NK-92 (cell line): ENCODE results near the gene PACSIN1.

Experiments used
- DNase-seq: peaks from one replicate; lab custom pipeline; 2025; ENCODE audit not compliant: unreplicated experiment; lab: John Stamatoyannopoulos, UW

Gene PACSIN1

DNA sequence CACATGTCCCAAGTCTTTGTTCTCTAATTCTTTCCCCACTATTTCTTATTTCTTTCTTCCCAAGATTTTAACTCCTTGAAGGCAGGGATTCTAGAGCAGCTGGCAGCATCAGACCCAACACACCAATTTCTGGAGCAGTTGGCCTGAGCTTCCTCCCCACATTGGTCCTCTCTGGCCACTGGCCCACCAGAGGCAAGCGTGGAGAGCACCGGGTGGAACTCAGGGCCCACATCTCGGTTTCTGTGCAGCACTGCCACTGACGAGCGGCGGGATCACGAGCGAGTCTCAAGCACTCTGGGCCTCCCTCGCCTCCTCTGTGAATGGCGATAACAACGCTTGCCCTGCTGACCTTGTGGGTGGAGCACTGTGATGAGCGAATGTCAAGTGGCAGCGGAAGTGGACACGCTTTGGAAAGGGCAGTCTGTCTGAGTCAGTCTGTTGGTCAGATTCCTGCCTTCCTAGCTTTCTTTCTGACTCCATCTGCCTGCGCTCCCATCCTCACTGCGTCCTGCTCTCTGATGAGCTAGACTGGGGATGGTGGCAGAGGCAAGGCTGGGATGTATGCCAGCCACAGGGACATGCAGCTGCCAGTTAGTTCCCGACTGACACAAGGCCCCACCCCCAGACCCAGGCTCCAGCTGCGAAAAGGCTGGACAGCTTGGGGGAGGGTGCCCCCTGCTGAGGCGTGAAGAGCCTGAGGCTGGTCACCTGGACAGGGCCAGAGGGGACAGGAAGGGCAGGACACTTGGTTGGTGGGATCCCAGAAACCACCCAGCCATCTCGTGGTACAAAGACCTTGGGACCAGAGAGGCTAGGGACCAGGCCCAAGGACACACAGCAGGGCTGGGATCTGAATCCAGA, 94.7 kb downstream of the PACSIN1 start:
- no peak for DNase-seq

DNA sequence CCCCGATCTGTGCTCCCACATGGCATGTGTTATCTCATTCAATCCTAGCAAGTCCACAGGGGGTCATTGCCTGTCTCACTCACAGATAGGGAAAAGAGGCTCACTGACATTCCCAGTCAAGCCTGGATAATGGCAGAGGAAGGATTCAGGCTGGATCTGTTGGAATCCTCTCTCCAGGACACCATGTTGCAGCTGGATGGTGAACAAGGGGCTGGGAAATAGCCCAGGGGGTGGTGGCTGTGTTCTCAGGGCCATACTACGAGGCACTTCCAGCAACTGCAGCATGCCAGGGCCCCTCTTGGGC, 95.3 kb downstream of the PACSIN1 start:
- no peak for DNase-seq

DNA sequence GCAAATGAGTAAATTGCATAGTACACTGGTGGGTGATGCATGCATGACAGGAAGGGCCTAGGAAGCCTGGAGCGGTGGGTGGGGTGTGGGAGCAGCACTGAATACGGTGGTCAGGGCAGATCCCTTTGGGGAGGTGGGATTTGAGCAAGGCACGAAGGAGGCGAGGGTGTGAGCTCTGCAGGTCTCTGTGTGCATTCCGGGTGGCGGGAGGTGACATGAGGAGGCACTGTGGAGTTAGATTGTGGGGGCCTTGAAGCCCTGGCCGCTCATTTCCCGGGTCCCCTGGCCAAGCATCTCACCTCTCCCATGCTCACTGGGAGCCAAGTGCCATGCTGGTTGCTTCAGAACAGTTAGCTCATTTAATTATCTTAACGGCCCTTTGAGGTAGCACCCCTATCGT, 96.5 kb downstream of the PACSIN1 start:
- DNase-seq: no peak

DNA sequence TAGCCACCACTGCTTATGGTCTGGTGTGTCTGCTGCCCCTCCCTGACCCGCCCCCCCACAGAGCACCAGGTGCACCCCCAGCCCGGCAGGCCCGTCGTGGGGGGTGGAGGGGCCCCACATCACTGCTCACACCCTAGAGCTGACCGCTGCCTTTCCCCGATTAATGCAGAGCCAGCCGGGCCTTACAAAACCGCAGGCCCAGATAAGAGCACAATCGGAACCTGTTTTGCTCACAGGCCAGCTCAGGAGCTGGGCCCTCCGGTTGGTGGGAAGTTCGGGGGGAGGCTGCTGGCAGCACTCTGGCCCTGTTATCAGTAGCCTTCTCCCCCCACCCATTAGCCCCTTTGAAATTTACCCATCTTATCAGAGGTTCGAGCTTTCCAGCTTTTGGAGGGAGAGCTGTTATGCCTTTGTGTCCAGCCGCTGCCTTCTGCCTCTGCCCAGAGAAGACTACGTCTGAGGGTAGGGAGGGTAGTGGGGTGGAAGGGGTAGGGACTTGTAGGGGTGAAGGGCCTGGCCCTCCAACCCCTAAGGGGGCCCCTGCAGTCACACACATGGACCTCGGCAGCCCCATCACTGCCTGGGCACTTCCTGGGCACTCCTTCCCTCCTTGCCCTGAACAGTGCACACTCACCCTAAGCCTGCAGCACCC, 97.1 kb downstream of the PACSIN1 start:
- DNase-seq: no peak

DNA sequence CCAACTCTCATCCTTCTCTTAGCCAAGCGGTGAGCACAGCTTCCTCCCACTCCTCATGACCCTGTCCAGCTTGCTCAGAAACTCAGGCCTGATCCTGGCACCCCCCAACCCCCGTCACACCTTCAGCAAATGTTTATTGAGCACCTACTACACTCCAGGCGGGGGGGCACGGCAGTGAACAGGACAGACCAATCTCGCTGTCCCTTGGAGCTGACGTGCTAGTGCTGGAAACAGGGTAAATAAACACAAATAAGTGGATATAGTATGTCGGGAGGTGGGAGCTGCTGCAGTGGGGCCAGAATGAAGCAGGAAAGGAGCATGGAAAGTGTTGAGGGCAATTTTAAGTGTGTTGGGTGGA, 97.6 kb downstream of the PACSIN1 start:
- DNase-seq: no peak

DNA sequence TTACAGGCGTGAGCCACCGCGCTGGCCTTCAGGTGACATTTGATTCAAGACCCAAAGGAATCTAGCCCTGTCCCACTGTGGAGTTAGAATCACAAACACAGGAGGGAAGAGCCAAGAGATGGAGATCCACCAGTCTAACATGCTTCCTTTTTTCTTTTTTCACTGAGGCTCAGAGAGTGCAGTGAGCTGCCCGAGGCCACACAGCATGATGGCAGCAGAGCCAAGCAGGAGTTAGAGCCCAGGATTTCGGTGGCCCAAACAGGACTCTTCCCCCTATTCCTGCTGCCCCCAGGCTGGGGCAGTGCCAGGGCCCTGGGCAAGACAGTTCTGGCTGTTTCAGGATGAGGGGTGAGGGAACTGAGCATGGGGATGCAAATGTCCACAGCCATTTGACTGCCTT, 98.3 kb downstream of the PACSIN1 start:
- DNase-seq: no peak

DNA sequence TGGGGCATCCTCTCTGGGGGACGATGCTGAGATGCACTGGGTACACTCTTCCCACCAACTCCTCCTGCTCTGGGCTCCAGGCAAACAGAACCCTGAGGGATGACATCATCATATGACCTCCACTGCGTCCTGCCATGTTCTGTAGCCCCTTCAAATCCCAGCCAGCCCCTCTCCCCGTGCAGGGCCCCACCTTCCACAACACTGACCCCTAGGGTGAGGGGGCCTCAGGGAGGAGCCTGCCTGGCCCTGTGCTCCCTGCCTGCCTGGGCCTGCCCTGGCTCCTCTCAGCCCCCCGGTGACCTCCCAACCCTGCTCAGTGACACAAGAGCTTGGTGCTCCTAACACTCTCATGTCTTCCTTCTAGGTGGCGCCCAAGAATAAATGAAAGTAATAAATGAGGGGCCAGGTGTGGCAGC, 99.9 kb downstream of the PACSIN1 start:
- no peak for DNase-seq

DNA sequence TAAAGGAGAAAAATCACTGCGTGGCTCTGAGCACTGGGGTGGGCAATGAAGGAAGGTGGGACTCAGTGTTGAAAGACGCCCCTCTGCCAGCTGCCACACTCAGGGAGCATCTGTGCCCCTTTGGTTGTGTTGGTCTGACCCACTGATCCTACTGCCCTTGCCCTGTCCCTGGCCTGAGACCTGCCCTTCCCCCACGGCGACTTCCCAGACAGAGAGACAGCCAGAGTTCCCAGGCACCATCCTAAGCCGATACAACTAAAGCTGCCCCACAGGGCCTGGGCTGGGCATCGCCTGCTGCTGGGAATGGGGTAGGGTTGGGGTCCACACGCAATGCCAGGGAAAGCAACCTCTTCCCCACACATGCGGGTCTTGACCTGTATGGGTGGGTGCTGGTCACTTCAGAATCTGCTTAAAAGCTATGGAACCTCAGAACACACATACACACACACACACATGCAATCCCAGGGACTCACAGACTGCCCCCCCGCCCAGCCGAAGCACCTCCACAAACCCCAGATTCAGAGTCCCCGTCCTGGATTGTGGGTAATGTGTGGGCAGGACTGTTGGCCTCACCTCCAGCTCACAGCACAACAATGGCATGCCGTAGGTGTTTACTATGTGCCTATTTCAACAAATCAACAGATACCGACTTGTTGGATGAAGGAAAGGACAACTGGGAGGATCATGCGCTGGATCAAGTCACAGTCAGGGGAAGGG, 101.1 kb downstream of the PACSIN1 start:
- DNase-seq: no peak

DNA sequence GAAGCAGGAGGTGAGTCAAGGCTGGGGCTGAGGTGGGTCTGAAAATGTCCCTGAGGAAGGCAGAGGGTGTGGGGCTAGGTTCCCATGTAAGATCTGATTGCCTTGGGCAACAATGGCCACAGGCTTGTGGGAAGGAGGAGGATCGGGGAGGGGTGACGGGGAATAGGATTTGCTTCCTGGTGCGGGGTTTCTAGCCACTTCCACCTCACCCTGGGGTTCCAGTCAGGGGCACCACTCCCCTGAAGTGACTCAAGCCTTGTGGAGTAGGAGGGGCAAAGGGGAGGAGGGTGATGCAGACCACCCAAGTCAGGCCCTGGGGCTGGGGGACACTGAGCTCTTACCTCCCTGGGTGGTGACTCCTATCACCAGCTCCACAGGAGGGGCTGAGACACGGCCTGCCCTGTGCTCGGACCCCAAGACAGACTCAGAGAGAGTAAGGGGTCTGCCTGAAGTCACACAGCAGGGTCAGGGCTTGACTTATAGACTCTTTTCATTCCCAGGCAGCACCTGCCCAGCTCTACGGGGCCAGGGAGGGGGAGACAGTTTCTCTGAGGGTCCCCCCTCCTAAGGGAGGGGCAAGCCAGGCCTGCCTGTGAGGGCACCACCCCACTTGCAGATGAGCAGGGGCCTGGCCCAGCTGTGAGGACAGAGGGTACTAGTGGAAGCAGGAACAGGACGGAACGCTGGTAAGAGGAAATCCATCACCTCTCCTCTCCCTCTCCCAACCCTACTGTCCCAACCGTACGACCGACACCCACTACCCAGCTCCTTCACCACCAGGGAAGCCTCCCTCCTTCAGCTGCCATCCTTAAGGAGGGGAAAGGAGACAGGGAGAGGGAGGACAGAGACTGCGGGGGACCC, 102.7 kb downstream of the PACSIN1 start:
- no peak for DNase-seq

DNA sequence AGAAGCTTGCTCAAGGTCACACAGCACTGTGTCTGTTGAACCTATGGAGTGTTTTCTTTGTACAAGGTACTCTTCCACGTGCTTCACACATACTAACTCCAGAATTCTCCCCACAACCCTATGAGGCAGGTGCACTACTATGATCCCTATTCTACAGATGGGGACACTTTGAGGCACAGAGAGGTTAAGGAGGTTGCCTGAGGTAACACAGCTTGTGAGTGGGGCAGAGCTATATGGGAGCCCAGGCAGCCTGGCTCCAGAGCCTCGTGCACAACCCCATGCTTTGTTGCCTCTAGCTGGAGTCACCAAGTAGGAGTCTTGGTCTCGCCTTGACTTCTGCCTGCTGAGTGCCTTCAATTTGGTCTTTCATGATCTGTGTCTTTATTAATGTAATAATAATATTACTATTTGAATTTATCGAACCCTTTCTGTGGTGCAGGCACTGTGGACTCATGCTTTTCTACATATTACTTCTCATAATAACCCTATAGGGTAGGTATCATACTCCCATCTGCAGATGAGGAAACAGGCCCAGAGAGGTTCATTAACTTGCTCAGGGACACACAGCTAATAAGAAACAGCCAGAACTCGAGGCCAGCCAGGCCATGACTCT, 103.6 kb downstream of the PACSIN1 start:
- DNase-seq: no peak

DNA sequence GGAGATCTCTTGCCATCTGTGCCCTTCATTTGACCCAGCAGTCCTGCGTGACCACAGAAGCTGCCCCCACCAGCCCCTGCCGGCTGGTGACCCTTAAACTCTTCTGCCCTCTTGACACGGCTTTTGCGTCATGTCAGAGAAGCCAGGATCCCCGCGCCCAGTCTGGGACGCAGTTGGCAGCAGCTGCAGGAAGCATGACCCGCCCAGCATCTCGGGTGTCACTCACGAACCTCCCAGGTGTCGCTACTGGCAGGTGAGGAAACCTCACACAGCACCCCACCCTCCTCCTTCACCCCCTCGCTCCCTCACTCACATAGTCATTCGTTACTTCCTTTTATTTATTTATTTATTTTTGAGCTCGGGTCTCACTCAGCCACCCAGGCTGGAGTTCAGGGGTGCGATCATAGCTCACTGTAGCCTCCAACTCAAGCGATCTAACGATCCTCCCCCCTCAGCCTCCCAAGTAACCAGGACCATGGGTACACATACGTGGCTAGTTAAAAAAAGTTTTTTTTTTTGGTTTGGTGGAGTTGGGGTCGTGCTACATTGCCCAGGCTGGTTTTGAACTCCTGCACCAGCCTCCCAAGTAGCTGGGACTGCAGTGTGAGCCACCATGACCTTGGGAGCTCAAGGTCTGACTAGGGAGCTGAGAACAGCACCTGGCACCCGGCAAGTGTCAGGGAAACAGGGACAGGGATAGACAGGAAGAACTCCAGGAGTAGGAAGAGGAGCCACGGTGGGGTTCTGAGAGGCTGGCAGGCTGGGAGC, 104.4 kb downstream of the PACSIN1 start:
- no peak for DNase-seq

DNA sequence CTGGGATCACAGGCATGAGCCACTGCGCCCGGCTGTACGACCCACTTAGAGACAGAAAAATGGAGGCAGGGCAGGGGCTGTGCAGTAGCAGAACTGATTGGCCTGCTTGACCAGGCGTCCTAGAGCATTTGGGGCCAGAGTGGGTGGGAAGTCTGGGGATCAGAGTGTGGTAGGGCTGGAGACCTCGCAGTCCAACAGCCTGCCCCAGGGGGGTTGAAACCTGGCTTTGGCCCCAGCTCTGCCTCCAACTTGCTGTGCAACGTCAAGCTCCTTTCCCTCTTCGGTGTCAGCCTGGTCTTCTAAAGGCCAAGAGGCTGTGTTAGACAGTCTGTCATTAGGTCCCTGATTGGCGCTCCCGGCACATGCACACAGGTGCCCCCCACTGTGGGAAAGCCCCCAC, 105.5 kb downstream of the PACSIN1 start:
- DNase-seq: no peak

DNA sequence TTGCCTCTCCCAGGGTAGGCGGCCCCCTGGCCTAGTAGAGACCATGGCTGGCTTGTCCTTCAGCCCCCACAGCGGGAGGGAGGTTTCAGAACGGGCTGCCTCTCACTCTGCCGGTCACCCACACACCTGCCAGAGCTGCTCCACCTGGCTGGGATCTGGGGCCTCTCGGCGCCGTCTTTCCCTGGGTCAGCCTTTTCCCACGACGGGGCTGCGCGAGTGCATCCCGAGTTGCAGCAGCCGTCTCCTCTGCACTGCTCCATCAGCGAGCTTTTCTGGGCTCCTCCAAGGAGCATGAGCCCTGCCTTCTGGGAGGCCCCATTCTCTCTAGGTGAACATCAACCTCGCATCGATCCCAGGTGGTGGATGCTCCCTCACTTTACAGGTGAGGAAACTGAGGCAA, 106.1 kb downstream of the PACSIN1 start:
- no peak for DNase-seq

DNA sequence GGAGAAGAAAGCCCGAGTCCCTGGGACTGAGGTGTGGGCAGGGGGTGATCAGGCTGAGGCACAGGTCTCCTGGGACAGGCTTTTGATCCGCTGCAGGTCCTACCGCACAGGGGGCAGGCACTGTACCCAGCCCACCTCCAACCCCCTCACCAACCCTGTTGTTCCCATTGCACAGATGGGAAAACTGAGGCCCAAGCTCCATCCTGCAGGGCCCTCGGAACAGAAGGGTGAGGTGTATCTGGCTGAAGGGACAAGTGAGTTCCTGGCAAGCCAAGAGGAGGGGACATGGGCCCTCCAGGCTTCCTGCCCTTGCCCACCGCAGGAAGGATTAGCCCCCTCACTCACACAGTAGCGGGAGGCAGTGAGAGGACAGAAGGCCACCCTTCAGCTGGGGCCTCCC, 106.7 kb downstream of the PACSIN1 start:
- DNase-seq: no peak

DNA sequence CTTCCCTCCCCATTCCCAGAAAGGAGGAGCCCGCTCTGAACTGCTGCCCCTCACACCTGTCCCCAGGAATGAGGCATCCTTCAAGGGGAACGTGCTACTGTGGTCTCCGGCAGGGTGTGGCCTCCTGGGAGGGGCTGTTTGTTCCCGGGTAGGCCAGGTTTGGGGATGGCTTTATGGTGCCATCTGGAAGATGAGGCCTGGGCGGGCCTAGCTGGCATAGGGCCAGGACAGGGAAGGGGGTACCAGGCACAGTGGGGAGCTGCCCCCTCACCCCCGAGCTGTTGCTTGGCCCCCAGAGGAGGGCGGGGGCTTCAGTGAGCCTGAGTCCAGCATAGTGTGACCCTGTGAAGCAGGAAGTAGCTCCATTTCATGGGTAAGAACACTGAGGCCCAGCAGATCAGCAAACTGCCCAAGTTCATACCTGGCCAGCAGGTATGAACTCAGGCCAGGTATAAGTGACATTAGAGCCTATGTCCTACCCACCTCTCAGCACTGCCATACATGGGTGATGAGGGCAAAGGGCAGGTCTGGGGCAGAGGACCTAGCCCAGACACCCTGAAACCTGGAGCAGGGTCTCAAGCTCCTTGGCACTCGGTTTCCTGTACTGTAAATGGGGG, 107.8 kb downstream of the PACSIN1 start:
- no peak for DNase-seq

DNA sequence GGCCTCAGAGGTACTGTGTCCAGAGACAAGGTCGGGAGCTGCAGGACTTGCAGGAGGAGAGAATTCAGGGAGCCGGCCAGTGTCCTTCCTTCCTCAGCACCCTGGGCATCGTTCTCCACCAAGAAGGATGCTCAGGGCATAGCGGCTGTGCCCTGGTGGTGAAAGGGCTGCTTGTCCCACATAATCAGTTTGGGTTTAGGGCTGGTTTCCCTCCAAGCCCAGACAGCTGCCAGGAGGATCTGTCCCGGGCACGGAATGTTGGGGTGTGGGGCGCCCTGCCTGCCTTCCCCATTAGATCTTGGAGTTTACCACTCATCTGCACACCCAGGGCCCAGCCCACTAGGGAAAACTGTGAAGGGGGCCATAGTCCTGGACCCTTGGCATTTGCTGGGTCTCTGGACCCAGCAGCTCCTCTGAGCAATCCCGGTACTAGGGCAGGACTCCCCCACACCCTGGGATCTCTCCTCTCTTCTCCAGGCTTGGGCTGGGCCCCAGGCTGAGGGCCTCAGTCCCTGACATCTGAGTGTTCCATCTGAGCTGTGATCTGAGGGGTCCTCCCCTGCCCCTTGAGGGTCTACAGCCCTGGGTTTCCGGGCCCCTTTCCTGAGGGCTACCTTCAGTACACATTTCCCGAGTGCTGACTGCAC, 108.9 kb downstream of the PACSIN1 start:
- no peak for DNase-seq

DNA sequence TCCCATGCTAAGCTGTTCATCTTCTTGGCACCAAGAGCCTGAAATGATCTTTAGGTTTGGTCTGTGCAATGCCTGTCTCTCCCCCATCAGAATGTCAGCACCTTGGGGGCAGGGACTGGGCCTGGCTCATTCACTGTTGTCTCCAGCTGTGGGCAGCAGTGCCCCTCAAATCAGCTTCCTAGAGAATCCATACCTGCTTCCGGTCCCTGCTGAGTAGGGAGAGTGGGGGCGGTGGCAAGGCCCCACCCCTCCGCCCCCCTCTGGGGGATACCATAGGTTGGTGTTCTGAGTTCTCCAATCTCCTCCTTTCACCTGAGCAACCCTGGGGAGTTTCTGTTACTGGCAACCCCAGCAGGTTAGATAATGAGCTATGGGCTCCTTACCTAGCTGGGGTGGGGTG, 109.5 kb downstream of the PACSIN1 start:
- no peak for DNase-seq

DNA sequence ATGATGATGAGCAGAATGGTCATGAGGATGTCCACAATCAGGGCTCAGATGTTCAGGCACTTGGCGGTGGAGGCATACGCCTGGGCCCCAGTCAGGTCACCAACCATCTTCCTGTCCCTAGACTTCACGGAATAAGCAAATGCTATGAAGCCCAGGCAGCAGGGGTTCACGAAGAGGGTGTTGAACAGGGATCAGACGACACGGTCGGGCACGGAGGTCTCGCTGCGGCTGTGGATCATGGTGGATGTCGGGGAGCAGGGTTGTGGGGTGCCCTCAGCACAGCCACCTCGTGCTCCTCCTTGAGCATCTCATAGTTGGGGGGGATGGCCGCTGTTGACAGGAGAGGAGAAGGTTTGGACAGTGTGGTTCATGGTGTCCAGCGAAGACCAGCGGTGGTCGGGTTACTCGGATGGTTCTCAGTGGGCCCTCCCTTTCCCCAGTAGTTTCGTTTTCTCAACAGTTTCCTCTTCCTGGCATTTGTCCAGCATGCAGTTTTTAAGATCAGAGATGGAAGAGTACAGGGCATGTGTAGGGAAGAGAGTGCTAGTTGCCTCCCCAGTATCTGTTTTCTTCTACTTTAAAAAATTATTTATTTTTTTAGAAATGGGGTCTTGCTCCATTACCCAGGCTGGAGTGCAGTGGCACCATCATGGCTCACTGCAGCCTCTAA, 110.5 kb downstream of the PACSIN1 start:
- DNase-seq: no peak
